Activated CD8-positive, alpha-beta T cell treated with anti-CD3 and anti-CD28 coated beads, Interleukin-2, amount 10 ng/mL, durations not matched to agents 7 days and 5 days (primary cell): ENCODE results near the gene BCL2L1. TPM values are rescaled to one million over a fixed set of nuclear protein-coding genes. Genes with fewer than 3 reads are reported as not detected.
"Not testable (repeated sequence)": the region's sequence is repeated elsewhere in the genome, so short reads cannot be mapped to it uniquely, and the experiment has no call there.

Experiments
- ATAC-seq: fragments of 150-1000 bp; cut with Tn5 transposase; one replicate; pipeline ENCODE4 v1.10.0; 2021; ENCODE audit warnings: moderate library complexity
- CTCF ChIA-PET: fragments of 350-600 bp; sonication (Branson Sonifier 250); formaldehyde crosslinking; loops from one replicate; lab custom pipeline; 2021; ENCODE audit warnings: antibody characterized with exemption; lab: Charles Lee
- POLR2A ChIA-PET: fragments of 350-600 bp; sonication (Branson Sonifier 250); formaldehyde crosslinking; loops from one replicate; lab custom pipeline; 2021; ENCODE audit warnings: antibody characterized with exemption; lab: Charles Lee
- DNase-seq: peaks from one replicate; pipeline ENCODE4 v3.0.0-alpha.2; 2020
- H3K27ac Mint-ChIP-seq: one replicate; pipeline ENCODE4 v1.8.0; 2021; ENCODE audit warnings: mild to moderate bottlenecking, mixed read lengths
- H3K27me3 Mint-ChIP-seq: one replicate; pipeline ENCODE4 v1.8.0; 2021; ENCODE audit warnings: low read depth, mixed read lengths
- H3K36me3 Mint-ChIP-seq: one replicate; pipeline ENCODE4 v1.8.0; 2021; ENCODE audit warnings: low read depth, mixed read lengths
- H3K4me1 Mint-ChIP-seq: one replicate; pipeline ENCODE4 v1.8.0; 2021; ENCODE audit warnings: low read depth, mixed read lengths
- H3K4me3 Mint-ChIP-seq: one replicate; pipeline ENCODE4 v1.8.0; 2021; ENCODE audit warnings: mild to moderate bottlenecking, mixed read lengths
- H3K9me3 Mint-ChIP-seq: one replicate; pipeline ENCODE4 v1.8.0; 2022; ENCODE audit warnings: mixed read lengths; ENCODE audit not compliant: insufficient read depth
- total RNA-seq, 2 experiments: library from RNA; stranded (reverse); gene quantifications; one replicate each; pipeline ENCODE4 v1.2.3, GENCODE V29; 2021

The BCL2L1 gene
- total RNA-seq, 2 experiments from 2014 or later: 71.4 to 73.0 TPM

GRCh38 chr20:31749223-31749622 is 26.6 kb upstream of the BCL2L1 start:
- no peak overlapping the region for H3K4me3 Mint-ChIP-seq
- peaks cover 30% of the 10 kb centered on the region for H3K4me1 Mint-ChIP-seq
- H3K27ac Mint-ChIP-seq: no peak overlapping the region
- peaks cover 60% of the 10 kb centered on the region for H3K36me3 Mint-ChIP-seq
- POLR2A ChIA-PET: interaction anchor here (1.1 kb wide), 1 partner anchor 11 kb away, joined by 4 read pairs; no protein-coding TSS in a partner anchor
- CTCF ChIA-PET: interaction anchor here (0.8 to 1.7 kb wide), 3 partner anchors 9 to 180 kb away, joined by 3 to 4 read pairs (median 4); partner anchors contain the start of gene TPX2
- no peaks in the 10 kb centered on the region for H3K27me3 Mint-ChIP-seq
- ATAC-seq (no peak), DNase-seq (no peak)
- H3K9me3 Mint-ChIP-seq: no peaks in the 10 kb centered on the region

GRCh38 chr20:31747640-31748039 is 25.0 kb upstream of the BCL2L1 start:
- POLR2A ChIA-PET: no interaction called here
- Mint-ChIP-seq H3K4me3 (no peak overlapping the region), H3K27me3 (no peaks in the 10 kb centered on the region), H3K4me1 (peaks cover 30% of the 10 kb centered on the region), H3K27ac (no peak overlapping the region), H3K9me3 (no peaks in the 10 kb centered on the region), H3K36me3 (peaks cover 55% of the 10 kb centered on the region)
- ATAC-seq (no peak), DNase-seq (no peak)
- CTCF ChIA-PET: interaction anchor here (0.7 to 3.0 kb wide), 3 partner anchors 24 to 134 kb away, joined by 3 to 12 read pairs (median 4); no protein-coding TSS in a partner anchor

GRCh38 chr20:31747028-31747427 is 24.4 kb upstream of the BCL2L1 start:
- not testable (repeated sequence) for H3K27me3 Mint-ChIP-seq, H3K9me3 Mint-ChIP-seq, DNase-seq, ATAC-seq, H3K27ac Mint-ChIP-seq, H3K4me3 Mint-ChIP-seq
- POLR2A ChIA-PET: interaction anchor here (0.7 kb wide), 1 partner anchor 57 kb away, joined by 3 read pairs; no protein-coding TSS in a partner anchor
- Mint-ChIP-seq H3K4me1 (peaks cover 33% of the 10 kb centered on the region), H3K36me3 (peaks cover 57% of the 10 kb centered on the region)
- CTCF ChIA-PET: interaction anchor here (3.0 kb wide), 1 partner anchor 23 kb away, joined by 12 read pairs; no protein-coding TSS in a partner anchor

- Mint-ChIP-seq H3K27ac (no peak overlapping the region), H3K4me3 (no peak overlapping the region), H3K36me3 (peaks cover 59% of the 10 kb centered on the region), H3K27me3 (no peaks in the 10 kb centered on the region), H3K9me3 (no peaks in the 10 kb centered on the region), H3K4me1 (peaks cover 31% of the 10 kb centered on the region)
- ChIA-PET CTCF (interaction anchor here (3.0 kb wide), 1 partner anchor 22 kb away, joined by 12 read pairs; no protein-coding TSS in a partner anchor), POLR2A (interaction anchor here (0.7 kb wide), 1 partner anchor 58 kb away, joined by 3 read pairs; no protein-coding TSS in a partner anchor)
- DNase-seq: no peak
- no peak for ATAC-seq
These were observed 23.6 kb upstream of the BCL2L1 start for GRCh38 chr20:31746068-31746878.

- Mint-ChIP-seq H3K9me3 (no peaks in the 10 kb centered on the region), H3K4me1 (peaks cover 6% of the 10 kb centered on the region), H3K36me3 (peaks cover 25% of the 10 kb centered on the region), H3K27me3 (no peaks in the 10 kb centered on the region), H3K4me3 (no peak overlapping the region), H3K27ac (no peak overlapping the region)
- ATAC-seq: no peak
- DNase-seq: no peak
- CTCF ChIA-PET: interaction anchor here (0.9 to 4.1 kb wide), 7 partner anchors 9 to 107 kb away, joined by 3 to 35 read pairs (median 4); no protein-coding TSS in a partner anchor
- POLR2A ChIA-PET: interaction anchor here (1.4 to 1.9 kb wide), 2 partner anchors 17 to 79 kb away, joined by 5 to 9 read pairs; no protein-coding TSS in a partner anchor
These were observed 18.1 kb upstream of the BCL2L1 start for GRCh38 chr20:31740656-31741323.

GRCh38 chr20:31740208-31740607 is 17.5 kb upstream of the BCL2L1 start:
- Mint-ChIP-seq H3K36me3 (peaks cover 19% of the 10 kb centered on the region), H3K4me3 (no peak overlapping the region), H3K4me1 (peaks cover 4% of the 10 kb centered on the region), H3K9me3 (no peaks in the 10 kb centered on the region), H3K27ac (no peak overlapping the region), H3K27me3 (no peaks in the 10 kb centered on the region)
- ATAC-seq: peak; percentile 35
- peak; percentile 46 for DNase-seq
- ChIA-PET POLR2A (interaction anchor here (0.6 to 1.9 kb wide), 4 partner anchors 16 to 208 kb away, joined by 3 to 9 read pairs (median 5); no protein-coding TSS in a partner anchor), CTCF (interaction anchor here (0.7 to 4.1 kb wide), 11 partner anchors 9 to 127 kb away, joined by 3 to 35 read pairs (median 4); no protein-coding TSS in a partner anchor)

- Mint-ChIP-seq H3K27me3 (no peaks in the 10 kb centered on the region), H3K27ac (no peak overlapping the region), H3K4me3 (no peak overlapping the region), H3K36me3 (peaks cover 15% of the 10 kb centered on the region), H3K9me3 (no peaks in the 10 kb centered on the region), H3K4me1 (peaks cover 3% of the 10 kb centered on the region)
- CTCF ChIA-PET: interaction anchor here (0.7 to 4.1 kb wide), 10 partner anchors 10 to 127 kb away, joined by 3 to 35 read pairs (median 4); no protein-coding TSS in a partner anchor
- POLR2A ChIA-PET: interaction anchor here (0.6 to 1.9 kb wide), 5 partner anchors 16 to 208 kb away, joined by 3 to 9 read pairs (median 5); no protein-coding TSS in a partner anchor
- DNase-seq (no peak), ATAC-seq (peak; percentile 13)
These were observed 16.9 kb upstream of the BCL2L1 start for GRCh38 chr20:31739550-31739977.

- peak; percentile 94 for ATAC-seq
- peak; percentile 87 for DNase-seq
- H3K9me3 Mint-ChIP-seq: no peaks in the 10 kb centered on the region
- H3K4me1 Mint-ChIP-seq: peaks cover 3% of the 10 kb centered on the region
- no peak within 1 kb of the TSS for H3K27ac Mint-ChIP-seq
- POLR2A ChIA-PET: interaction anchor here (1.0 to 1.9 kb wide), 2 partner anchors 15 to 64 kb away, joined by 3 to 9 read pairs; no protein-coding TSS in a partner anchor
- no peaks in the 10 kb centered on the region for H3K27me3 Mint-ChIP-seq
- CTCF ChIA-PET: interaction anchor here (0.8 to 4.1 kb wide), 10 partner anchors 10 to 170 kb away, joined by 3 to 35 read pairs (median 4); partner anchors contain the start of gene BCL2L1
- no peak within 1 kb of the TSS for H3K4me3 Mint-ChIP-seq
- H3K36me3 Mint-ChIP-seq: peaks cover 12% of the 10 kb centered on the region
These were observed 16.3 kb upstream of the BCL2L1 start, which contains the start of gene TPX2 for GRCh38 chr20:31738729-31739549. TSS of gene TPX2 (plus strand) at chr20:31739290. CDS start at chr20:31757477, 18,187 bp downstream.

- POLR2A ChIA-PET: no interaction called here
- Mint-ChIP-seq H3K36me3 (no peaks in the 10 kb centered on the region), H3K9me3 (no peaks in the 10 kb centered on the region), H3K27ac (no peak overlapping the region), H3K4me1 (peaks cover 2% of the 10 kb centered on the region), H3K27me3 (peaks cover 7% of the 10 kb centered on the region), H3K4me3 (no peak overlapping the region)
- CTCF ChIA-PET: interaction anchor here (0.9 to 4.9 kb wide), 4 partner anchors 8 to 168 kb away, joined by 3 to 31 read pairs (median 7); partner anchors contain the start of gene BCL2L1
- no peak for DNase-seq
- no peak for ATAC-seq
These were observed 8.7 kb upstream of the BCL2L1 start for GRCh38 chr20:31731321-31731717.

GRCh38 chr20:31723319-31724078 is 831 bp upstream of the BCL2L1 start:
- peak overlapping the region; percentile 90 for H3K4me3 Mint-ChIP-seq
- H3K27me3 Mint-ChIP-seq: no peaks in the 10 kb centered on the region
- peak; percentile 99 for DNase-seq
- peaks cover 31% of the 10 kb centered on the region for H3K4me1 Mint-ChIP-seq
- ChIA-PET POLR2A (interaction anchor here (0.8 to 11.5 kb wide), 19 partner anchors 9 to 181 kb away, joined by 3 to 193 read pairs (median 7); partner anchors contain the start of gene TPX2), CTCF (interaction anchor here (0.6 to 10.9 kb wide), 51 partner anchors 10 to 227 kb away, joined by 3 to 677 read pairs (median 7); partner anchors contain the start of genes ID1 and TPX2)
- no peaks in the 10 kb centered on the region for H3K9me3 Mint-ChIP-seq
- peak overlapping the region; percentile 94 for H3K27ac Mint-ChIP-seq
- H3K36me3 Mint-ChIP-seq: peaks cover 43% of the 10 kb centered on the region
- ATAC-seq: peak; percentile 92
